K562 (cell line): ENCODE results near the gene SART1. TPM values are rescaled to one million over a fixed set of nuclear protein-coding genes. Genes with fewer than 3 reads are reported as not detected.

Source experiments
- BCOR ChIP-seq: fragments of 450-650 bp; IDR thresholded peaks from 2 replicates; pipeline ENCODE4 v1.6.1; 2016
- FIP1L1 ChIP-seq: fragments of 200-400 bp; formaldehyde crosslinking; IDR thresholded peaks from 2 replicates; pipeline ENCODE4 v1.6.1; 2018; ENCODE audit warnings: mild to moderate bottlenecking, low read depth, low read length; ENCODE audit not compliant: poor library complexity, severe bottlenecking
- HDAC6 ChIP-seq: IDR thresholded peaks from 2 replicates; pipeline ENCODE4 v1.6.1; 2012; ENCODE audit warnings: low read depth, mild to moderate bottlenecking, control low read depth, inconsistent platforms, low read length, moderate library complexity
- KDM2B ChIP-seq: fragments of 250-450 bp; sonication (Bioruptor Pico); IDR thresholded peaks from 2 replicates; pipeline ENCODE4 v1.8.0; 2021; ENCODE audit warnings: mild to moderate bottlenecking, moderate library complexity
- KLF10 ChIP-seq: fragments of 250-450 bp; sonication (Bioruptor Pico); IDR thresholded peaks from 2 replicates; pipeline ENCODE4 v1.6.1; 2021; ENCODE audit warnings: matching md5 sums
- NCOR1 ChIP-seq: fragments of 450-650 bp; IDR thresholded peaks from 2 replicates; pipeline ENCODE4 v1.6.1; 2016; ENCODE audit warnings: mild to moderate bottlenecking, moderate library complexity
- NFE2L1 ChIP-seq: fragments of 450-650 bp; IDR thresholded peaks from 2 replicates; pipeline ENCODE4 v1.6.1; 2016; ENCODE audit warnings: missing genetic modification characterization, low read depth, mild to moderate bottlenecking, missing compliant biosample characterization, moderate library complexity, borderline replicate concordance
- NR4A1 ChIP-seq, 2 experiments: fragments of 250-450 bp in 1 of 2; fragments of 450-650 bp in 1 of 2; sonication (Bioruptor Pico) in 1 of 2; IDR thresholded peaks; 2 replicates each; pipeline versions ENCODE4 v1.4.0 to v1.6.1; 2016 to 2020; ENCODE audit warnings: mild to moderate bottlenecking in 2 of 2, missing compliant biosample characterization in 1 of 2, missing genetic modification characterization in 1 of 2, moderate library complexity in 1 of 2
- POLR2A ChIP-seq: fragments of 450-650 bp; conservative IDR thresholded peaks from 2 replicates; pipeline ENCODE4 v1.6.1; 2016
- SMAD1 ChIP-seq: fragments of 150-350 bp; IDR thresholded peaks from 2 replicates; pipeline ENCODE4 v1.6.1; 2014; ENCODE audit warnings: low read length, low read depth; ENCODE audit not compliant: partially characterized antibody
- SMARCC2 ChIP-seq: fragments of 450-650 bp; IDR thresholded peaks from 2 replicates; pipeline ENCODE4 v1.6.1; 2017; ENCODE audit warnings: antibody characterized with exemption, moderate library complexity, mild to moderate bottlenecking, low read depth
- SREBF1 ChIP-seq: fragments of 150-350 bp; IDR thresholded peaks from 2 replicates; pipeline ENCODE4 v1.6.1; 2014; ENCODE audit warnings: antibody characterized with exemption, low read depth, low read length, borderline replicate concordance
- TRIM28 ChIP-seq: fragments of 450-650 bp; IDR thresholded peaks from 2 replicates; pipeline ENCODE4 v1.6.1; 2017
- XRCC3 ChIP-seq: fragments of 450-650 bp; IDR thresholded peaks from 2 replicates; pipeline ENCODE4 v1.6.1; 2017; ENCODE audit warnings: mild to moderate bottlenecking, moderate library complexity
- ZBTB1 ChIP-seq: sonication (generic); formaldehyde crosslinking; IDR thresholded peaks from 2 replicates; pipeline ENCODE4 v1.8.1; 2023; ENCODE audit warnings: missing genetic modification reagents, low read depth, mild to moderate bottlenecking, borderline replicate concordance
- ZNF764 ChIP-seq: fragments of 250-450 bp; sonication (Bioruptor Pico); IDR thresholded peaks from 2 replicates; pipeline ENCODE4 v1.4.0; 2020; ENCODE audit warnings: low read depth, mild to moderate bottlenecking, moderate library complexity
- ZSCAN32 ChIP-seq: fragments of 450-650 bp; formaldehyde crosslinking; IDR thresholded peaks from 2 replicates; pipeline ENCODE4 v1.4.0; 2020; ENCODE audit warnings: mild to moderate bottlenecking, moderate library complexity
- polyA plus RNA-seq, 8 experiments: library from polyadenylated mRNA; depleted of rRNA in 4 of 8; stranded (reverse) in 5 of 8; unstranded in 3 of 8; fragments of >200 nt; fragmentation: Nextera tagmentation in 2 of 8; fragmentation: Illumina TruSeq in 1 of 8; extraction: Ambion mirVana in 2 of 8; extraction: Trizol in 1 of 8; gene quantifications; 2 replicates each; pipeline versions ENCODE4 v1.2.1 to v1.2.3, GENCODE V29; 2011 to 2014; ENCODE audit warnings: inconsistent platforms in 1 of 8, missing spikeins in 1 of 8
- total RNA-seq, 7 experiments: library from RNA; depleted of rRNA in 6 of 7; stranded (reverse); fragments of >200 nt in 6 of 7; fragmentation: Illumina TruSeq in 2 of 7; extraction: Trizol in 2 of 7; gene quantifications; 2 replicates each; pipeline versions ENCODE4 v1.2.1 to v1.2.3, GENCODE V29; 2011 to 2021; ENCODE audit warnings: low replicate concordance in 1 of 7
- TF ChIP-seq, protein P1 (sequence below): fragments of 450-650 bp; IDR thresholded peaks from 2 replicates; pipeline ENCODE4 v1.6.1; 2016; ENCODE audit warnings: low read depth
- TF ChIP-seq, protein P2 (sequence below): fragments of 450-650 bp; conservative IDR thresholded peaks from 2 replicates; pipeline ENCODE4 v1.6.1; 2016; ENCODE audit warnings: missing genetic modification characterization, low read depth, mild to moderate bottlenecking, control low read depth, missing compliant biosample characterization

The SART1 gene
- total and polyA plus RNA-seq, 9 of the 15 experiments (the other 6 are each of a cell fraction or from before 2014, with no cell fraction given): 4.8 to 84.1 (median 31.7) TPM

- TF ChIP-seq, protein P1, sequence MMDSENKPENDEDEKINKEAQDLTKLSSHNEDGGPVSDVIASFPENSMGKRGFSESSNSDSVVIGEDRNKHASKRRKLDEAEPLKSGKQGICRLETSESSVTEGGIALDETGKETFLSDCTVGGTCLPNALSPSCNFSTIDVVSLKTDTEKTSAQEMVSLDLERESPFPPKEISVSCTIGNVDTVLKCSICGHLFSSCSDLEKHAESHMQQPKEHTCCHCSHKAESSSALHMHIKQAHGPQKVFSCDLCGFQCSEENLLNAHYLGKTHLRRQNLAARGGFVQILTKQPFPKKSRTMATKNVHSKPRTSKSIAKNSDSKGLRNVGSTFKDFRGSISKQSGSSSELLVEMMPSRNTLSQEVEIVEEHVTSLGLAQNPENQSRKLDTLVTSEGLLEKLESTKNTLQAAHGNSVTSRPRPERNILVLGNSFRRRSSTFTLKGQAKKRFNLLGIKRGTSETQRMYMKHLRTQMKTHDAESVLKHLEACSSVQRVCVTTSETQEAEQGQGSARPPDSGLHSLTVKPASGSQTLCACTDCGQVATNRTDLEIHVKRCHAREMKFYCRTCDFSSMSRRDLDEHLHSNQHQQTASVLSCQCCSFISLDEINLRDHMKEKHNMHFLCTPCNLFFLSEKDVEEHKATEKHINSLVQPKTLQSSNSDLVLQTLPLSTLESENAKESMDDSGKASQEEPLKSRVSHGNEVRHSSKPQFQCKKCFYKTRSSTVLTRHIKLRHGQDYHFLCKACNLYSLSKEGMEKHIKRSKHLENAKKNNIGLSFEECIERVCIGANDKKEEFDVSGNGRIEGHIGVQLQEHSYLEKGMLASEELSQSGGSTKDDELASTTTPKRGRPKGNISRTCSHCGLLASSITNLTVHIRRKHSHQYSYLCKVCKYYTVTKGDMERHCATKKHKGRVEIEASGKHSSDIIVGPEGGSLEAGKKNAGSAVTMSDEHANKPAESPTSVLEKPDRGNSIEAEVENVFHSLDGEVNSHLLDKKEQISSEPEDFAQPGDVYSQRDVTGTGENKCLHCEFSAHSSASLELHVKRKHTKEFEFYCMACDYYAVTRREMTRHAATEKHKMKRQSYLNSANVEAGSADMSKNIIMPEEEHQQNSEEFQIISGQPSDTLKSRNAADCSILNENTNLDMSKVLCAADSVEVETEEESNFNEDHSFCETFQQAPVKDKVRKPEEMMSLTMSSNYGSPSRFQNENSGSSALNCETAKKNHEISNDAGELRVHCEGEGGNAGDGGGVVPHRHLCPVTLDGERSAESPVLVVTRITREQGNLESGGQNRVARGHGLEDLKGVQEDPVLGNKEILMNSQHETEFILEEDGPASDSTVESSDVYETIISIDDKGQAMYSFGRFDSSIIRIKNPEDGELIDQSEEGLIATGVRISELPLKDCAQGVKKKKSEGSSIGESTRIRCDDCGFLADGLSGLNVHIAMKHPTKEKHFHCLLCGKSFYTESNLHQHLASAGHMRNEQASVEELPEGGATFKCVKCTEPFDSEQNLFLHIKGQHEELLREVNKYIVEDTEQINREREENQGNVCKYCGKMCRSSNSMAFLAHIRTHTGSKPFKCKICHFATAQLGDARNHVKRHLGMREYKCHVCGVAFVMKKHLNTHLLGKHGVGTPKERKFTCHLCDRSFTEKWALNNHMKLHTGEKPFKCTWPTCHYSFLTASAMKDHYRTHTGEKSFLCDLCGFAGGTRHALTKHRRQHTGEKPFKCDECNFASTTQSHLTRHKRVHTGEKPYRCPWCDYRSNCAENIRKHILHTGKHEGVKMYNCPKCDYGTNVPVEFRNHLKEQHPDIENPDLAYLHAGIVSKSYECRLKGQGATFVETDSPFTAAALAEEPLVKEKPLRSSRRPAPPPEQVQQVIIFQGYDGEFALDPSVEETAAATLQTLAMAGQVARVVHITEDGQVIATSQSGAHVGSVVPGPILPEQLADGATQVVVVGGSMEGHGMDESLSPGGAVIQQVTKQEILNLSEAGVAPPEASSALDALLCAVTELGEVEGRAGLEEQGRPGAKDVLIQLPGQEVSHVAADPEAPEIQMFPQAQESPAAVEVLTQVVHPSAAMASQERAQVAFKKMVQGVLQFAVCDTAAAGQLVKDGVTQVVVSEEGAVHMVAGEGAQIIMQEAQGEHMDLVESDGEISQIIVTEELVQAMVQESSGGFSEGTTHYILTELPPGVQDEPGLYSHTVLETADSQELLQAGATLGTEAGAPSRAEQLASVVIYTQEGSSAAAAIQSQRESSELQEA: no peak
- TF ChIP-seq SMARCC2 (no peak), NCOR1 (no peak), HDAC6 (no peak), POLR2A (no peak), ZBTB1 (peak; percentile 11; the same call in 1 of the 2 replicates), FIP1L1 (no peak), SREBF1 (no peak), NFE2L1 (no peak), NR4A1 (CRISPR knock-in tag; IDR thresholded peaks at IDR 0.05) (no peak; the same call in 1 of the 2 replicates), NR4A1 (tag; IDR thresholded peaks at IDR 0.05) (no peak), ZSCAN32 (no peak), BCOR (peak; percentile 95), ZNF764 (CRISPR knock-in tag) (no peak), KLF10 (CRISPR knock-in tag) (no peak), XRCC3 (no peak), TRIM28 (no peak), SMAD1 (no peak), KDM2B (CRISPR knock-in tag) (no peak)
- TF ChIP-seq, protein P2, sequence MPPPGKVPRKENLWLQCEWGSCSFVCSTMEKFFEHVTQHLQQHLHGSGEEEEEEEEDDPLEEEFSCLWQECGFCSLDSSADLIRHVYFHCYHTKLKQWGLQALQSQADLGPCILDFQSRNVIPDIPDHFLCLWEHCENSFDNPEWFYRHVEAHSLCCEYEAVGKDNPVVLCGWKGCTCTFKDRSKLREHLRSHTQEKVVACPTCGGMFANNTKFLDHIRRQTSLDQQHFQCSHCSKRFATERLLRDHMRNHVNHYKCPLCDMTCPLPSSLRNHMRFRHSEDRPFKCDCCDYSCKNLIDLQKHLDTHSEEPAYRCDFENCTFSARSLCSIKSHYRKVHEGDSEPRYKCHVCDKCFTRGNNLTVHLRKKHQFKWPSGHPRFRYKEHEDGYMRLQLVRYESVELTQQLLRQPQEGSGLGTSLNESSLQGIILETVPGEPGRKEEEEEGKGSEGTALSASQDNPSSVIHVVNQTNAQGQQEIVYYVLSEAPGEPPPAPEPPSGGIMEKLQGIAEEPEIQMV (tag): no peak
These were observed 43.1 kb upstream of the SART1 start, which contains the start of gene C11orf68 (continued) for GRCh38 chr11:65918211-65919140.
